ENCODE measurements around the gene MCFD2.

GRCh38 chr2:46958431-46959017 is 42.9 kb upstream of the MCFD2 start:
- TF ChIP-seq, protein P1, sequence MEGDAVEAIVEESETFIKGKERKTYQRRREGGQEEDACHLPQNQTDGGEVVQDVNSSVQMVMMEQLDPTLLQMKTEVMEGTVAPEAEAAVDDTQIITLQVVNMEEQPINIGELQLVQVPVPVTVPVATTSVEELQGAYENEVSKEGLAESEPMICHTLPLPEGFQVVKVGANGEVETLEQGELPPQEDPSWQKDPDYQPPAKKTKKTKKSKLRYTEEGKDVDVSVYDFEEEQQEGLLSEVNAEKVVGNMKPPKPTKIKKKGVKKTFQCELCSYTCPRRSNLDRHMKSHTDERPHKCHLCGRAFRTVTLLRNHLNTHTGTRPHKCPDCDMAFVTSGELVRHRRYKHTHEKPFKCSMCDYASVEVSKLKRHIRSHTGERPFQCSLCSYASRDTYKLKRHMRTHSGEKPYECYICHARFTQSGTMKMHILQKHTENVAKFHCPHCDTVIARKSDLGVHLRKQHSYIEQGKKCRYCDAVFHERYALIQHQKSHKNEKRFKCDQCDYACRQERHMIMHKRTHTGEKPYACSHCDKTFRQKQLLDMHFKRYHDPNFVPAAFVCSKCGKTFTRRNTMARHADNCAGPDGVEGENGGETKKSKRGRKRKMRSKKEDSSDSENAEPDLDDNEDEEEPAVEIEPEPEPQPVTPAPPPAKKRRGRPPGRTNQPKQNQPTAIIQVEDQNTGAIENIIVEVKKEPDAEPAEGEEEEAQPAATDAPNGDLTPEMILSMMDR (IDR thresholded peaks at IDR 0.05), result no peak
- TF ChIP-seq POLR2A (IDR thresholded peaks at IDR 0.05), result no peak
